Ishikawa (cell line): Measurements from ENCODE around the gene ADGRL3.

Experiments used
- CEBPB ChIP-seq: IDR thresholded peaks from 2 replicates; pipeline ENCODE4 v1.6.1; 2012
- CREB1 ChIP-seq: IDR thresholded peaks from 2 replicates; pipeline ENCODE4 v1.6.1; 2012; ENCODE audit warnings: low read depth
- EP300 ChIP-seq: IDR thresholded peaks from 2 replicates; pipeline ENCODE4 v1.6.1; 2012; ENCODE audit warnings: borderline replicate concordance
- FOXM1 ChIP-seq: IDR thresholded peaks from 2 replicates; pipeline ENCODE4 v1.6.1; 2012; ENCODE audit warnings: low read depth, borderline replicate concordance
- MAX ChIP-seq: IDR thresholded peaks from 2 replicates; pipeline ENCODE4 v1.6.1; 2012
- NFIC ChIP-seq: IDR thresholded peaks from 2 replicates; pipeline ENCODE4 v1.6.1; 2012
- RAD21 ChIP-seq: IDR thresholded peaks from 2 replicates; pipeline ENCODE4 v1.6.1; 2012; ENCODE audit warnings: low read depth
- REST ChIP-seq: IDR thresholded peaks from 2 replicates; pipeline ENCODE4 v1.6.1; 2012; ENCODE audit warnings: low read depth, mild to moderate bottlenecking
- TAF1 ChIP-seq: IDR thresholded peaks from 2 replicates; pipeline ENCODE4 v1.6.1; 2012; ENCODE audit warnings: low read depth, mild to moderate bottlenecking
- TCF12 ChIP-seq: IDR thresholded peaks from 2 replicates; pipeline ENCODE4 v1.6.1; 2012; ENCODE audit warnings: low read depth
- TEAD4 ChIP-seq: IDR thresholded peaks from 2 replicates; pipeline ENCODE4 v1.6.1; 2012
- USF1 ChIP-seq: IDR thresholded peaks from 2 replicates; pipeline ENCODE4 v1.6.1; 2012
- YY1 ChIP-seq: IDR thresholded peaks from 2 replicates; pipeline ENCODE4 v1.6.1; 2012; ENCODE audit warnings: low read depth
- ZBTB7A ChIP-seq: IDR thresholded peaks from 2 replicates; pipeline ENCODE4 v1.6.1; 2012; ENCODE audit warnings: low read depth

The ADGRL3 gene

GRCh38 chr4:61678297-61678696 is 478.2 kb downstream of the ADGRL3 start:
- no peak for TF ChIP-seq USF1
- no peak for TF ChIP-seq TAF1
- TF ChIP-seq NFIC = no peak
- no peak for TF ChIP-seq EP300

GRCh38 chr4:61693520-61693919 is 493.4 kb downstream of the ADGRL3 start:
- no peak for TF ChIP-seq CREB1
- TF ChIP-seq USF1 = no peak
- no peak for TF ChIP-seq RAD21
- no peak for TF ChIP-seq TEAD4
- no peak for TF ChIP-seq NFIC

GRCh38 chr4:61714387-61714911 is 514.3 kb downstream of the ADGRL3 start:
- TF ChIP-seq TEAD4 (no peak), NFIC (no peak), TCF12 (no peak), YY1 (no peak), CEBPB (no peak), USF1 (no peak), ZBTB7A (no peak), REST (no peak), CREB1 (no peak), TAF1 (no peak), MAX (no peak)

- TF ChIP-seq TEAD4 (no peak), FOXM1 (no peak), USF1 (no peak)
These were observed 516.3 kb downstream of the ADGRL3 start for GRCh38 chr4:61716426-61716825.

GRCh38 chr4:61723492-61723891 is 523.4 kb downstream of the ADGRL3 start:
- TF ChIP-seq CEBPB (no peak), NFIC (no peak)

- TF ChIP-seq NFIC (no peak), EP300 (no peak), TEAD4 (no peak), TCF12 (no peak), REST (no peak), ZBTB7A (no peak), TAF1 (no peak), CREB1 (no peak), YY1 (no peak)
These were observed 527.2 kb downstream of the ADGRL3 start for GRCh38 chr4:61727286-61727685.

- TF ChIP-seq ZBTB7A = no peak
- TF ChIP-seq NFIC = no peak
- TF ChIP-seq CEBPB = no peak
- TF ChIP-seq CREB1 = no peak
- TF ChIP-seq TEAD4 = no peak
- TF ChIP-seq YY1 = no peak
- TF ChIP-seq EP300 = no peak
- no peak for TF ChIP-seq USF1
These were observed 534.3 kb downstream of the ADGRL3 start for GRCh38 chr4:61734409-61734808.
